CD14-positive monocyte (primary cell): Measurements from ENCODE around the gene HOPX. TPM values are rescaled to one million over a fixed set of nuclear protein-coding genes. Genes with fewer than 3 reads are reported as not detected.

Experiments used
- DNase-seq, 3 donors: peaks; one replicate each; pipeline ENCODE4 v3.0.0-alpha.2; 2011 to 2022
- H2AFZ ChIP-seq: 2 replicates; pipeline ENCODE4 v1.6.0; 2012; ENCODE audit warnings: mild to moderate bottlenecking, low read depth, low read length, inconsistent platforms; ENCODE audit not compliant: insufficient read depth, poor library complexity, severe bottlenecking
- H3K27ac ChIP-seq, 2 donors: 1 replicate in 1 of 2; 2 replicates in 1 of 2; pipeline ENCODE4 v1.5.1; 2012 to 2013; ENCODE audit warnings: low read length in 2 of 2, control low read depth in 1 of 2, inconsistent platforms in 1 of 2, low read depth in 1 of 2, mild to moderate bottlenecking in 1 of 2
- H3K27me3 ChIP-seq, 2 donors: one replicate each; pipeline versions ENCODE4 v1.6.0 to v1.6.1; 2011 to 2013; ENCODE audit warnings: low read length in 2 of 2; ENCODE audit not compliant: control insufficient read depth in 2 of 2, insufficient read depth in 2 of 2
- H3K36me3 ChIP-seq, 2 donors: replicated peaks in 1 of 2; 1 replicate in 1 of 2; 2 replicates in 1 of 2; pipeline versions ENCODE4 v1.5.1 to v1.6.1; 2012 to 2013; ENCODE audit warnings: low read length in 2 of 2, control low read depth in 1 of 2, inconsistent platforms in 1 of 2, mild to moderate bottlenecking in 1 of 2; ENCODE audit not compliant: insufficient read depth in 2 of 2, control insufficient read depth in 1 of 2
- H3K4me1 ChIP-seq, 2 donors: 1 replicate in 1 of 2; 2 replicates in 1 of 2; pipeline versions ENCODE4 v1.5.1 to v1.6.1; 2012 to 2013; ENCODE audit warnings: low read length in 2 of 2, control low read depth in 1 of 2, inconsistent platforms in 1 of 2, mild to moderate bottlenecking in 1 of 2, moderate library complexity in 1 of 2; ENCODE audit not compliant: insufficient read depth in 2 of 2, control insufficient read depth in 1 of 2
- H3K4me2 ChIP-seq: replicated peaks from 2 replicates; pipeline ENCODE3; 2012; ENCODE audit warnings: low read length, moderate library complexity, mild to moderate bottlenecking; ENCODE audit not compliant: poor library complexity, severe bottlenecking; ENCODE audit errors: extremely low read depth
- H3K4me3 ChIP-seq, 3 experiments: fragments of 200-600 bp in 1 of 3; sonication (generic) in 1 of 3; replicated peaks in 1 of 3; 1 replicate in 2 of 3; 2 replicates in 1 of 3; pipeline ENCODE4 v1.5.1; 2011 to 2013; ENCODE audit warnings: low read length in 3 of 3, mild to moderate bottlenecking in 3 of 3, control low read depth in 2 of 3, low read depth in 2 of 3, inconsistent platforms in 1 of 3, moderate library complexity in 1 of 3
- H3K79me2 ChIP-seq: 2 replicates; pipeline ENCODE4 v1.6.0; 2012; ENCODE audit warnings: mild to moderate bottlenecking, control low read depth, inconsistent platforms, low read length, moderate library complexity; ENCODE audit not compliant: insufficient read depth
- H3K9ac ChIP-seq: 2 replicates; pipeline ENCODE4 v1.6.0; 2017; ENCODE audit warnings: low read length, mild to moderate bottlenecking; ENCODE audit not compliant: insufficient read depth, poor library complexity, severe bottlenecking
- H3K9me3 ChIP-seq, 2 donors: replicated peaks in 1 of 2; 1 replicate in 1 of 2; 2 replicates in 1 of 2; pipeline versions ENCODE4 v1.5.1 to v1.6.1; 2012 to 2013; ENCODE audit warnings: low read length in 2 of 2, control low read depth in 1 of 2; ENCODE audit not compliant: control insufficient read depth in 1 of 2, insufficient read depth in 1 of 2
- H4K20me1 ChIP-seq: 2 replicates; pipeline ENCODE4 v1.6.0; 2012; ENCODE audit warnings: mild to moderate bottlenecking, low read length, control low read depth, moderate library complexity; ENCODE audit not compliant: insufficient read depth
- H3K27ac Mint-ChIP-seq, 7 donors: one replicate each; pipeline ENCODE4 v1.8.0; 2020; ENCODE audit warnings: mild to moderate bottlenecking in 7 of 7, mixed read lengths in 7 of 7, moderate library complexity in 6 of 7, inconsistent platforms in 2 of 7
- H3K27me3 Mint-ChIP-seq, 3 donors: one replicate each; pipeline ENCODE4 v1.8.0; 2021 to 2022; ENCODE audit warnings: low read depth in 3 of 3, mild to moderate bottlenecking in 3 of 3, mixed read lengths in 3 of 3, moderate library complexity in 3 of 3, inconsistent platforms in 1 of 3
- H3K36me3 Mint-ChIP-seq, 2 donors: one replicate each; pipeline ENCODE4 v1.8.0; 2020; ENCODE audit warnings: mixed read lengths in 2 of 2, inconsistent platforms in 1 of 2, mild to moderate bottlenecking in 1 of 2
- H3K4me1 Mint-ChIP-seq: one replicate; pipeline ENCODE4 v1.8.0; 2020; ENCODE audit warnings: mild to moderate bottlenecking, mixed read lengths
- H3K4me3 Mint-ChIP-seq, 2 donors: one replicate each; pipeline ENCODE4 v1.8.0; 2020; ENCODE audit warnings: mild to moderate bottlenecking in 2 of 2, mixed read lengths in 2 of 2, moderate library complexity in 1 of 2
- H3K9me3 Mint-ChIP-seq, 7 donors: one replicate each; pipeline ENCODE4 v1.8.0; 2020 to 2022; ENCODE audit warnings: mixed read lengths in 7 of 7, mild to moderate bottlenecking in 6 of 7, moderate library complexity in 6 of 7, inconsistent platforms in 2 of 7
- WGBS: methylation state at CpG from one replicate; pipeline ENCODE4 v1.1.5; 2013; ENCODE audit warnings: missing lambda C conversion rate; ENCODE audit not compliant: insufficient coverage; 5-methylcytosine and 5-hydroxymethylcytosine counted together
- intact Hi-C, 2 donors: fragments of 100-400 bp; cut with micrococcal nuclease; formaldehyde crosslinking; loops; one replicate each; pipeline versions ENCODE4 v1.15.0 to v1.15.1; 2023
- polyA plus RNA-seq, 3 donors: library from polyadenylated mRNA; depleted of rRNA in 1 of 3; unstranded in 2 of 3; stranded (reverse) in 1 of 3; fragments of 300-500 nt in 2 of 3; fragments of >200 nt in 1 of 3; fragmentation: Illumina TruSeq in 2 of 3; gene quantifications; 1 replicate in 2 of 3; 2 replicates in 1 of 3; pipeline ENCODE4 v1.2.3, GENCODE V29; 2012 to 2021
- TF ChIP-seq, protein P1 (sequence below): fragments of 200-600 bp; IDR thresholded peaks from one replicate; pipeline ENCODE4 v1.8.0; 2022; ENCODE audit warnings: antibody characterized with exemption, mild to moderate bottlenecking

HOPX gene
- polyA plus RNA-seq, 3 donors, result 0.39 to 1.3 (median 0.52) TPM

DNA sequence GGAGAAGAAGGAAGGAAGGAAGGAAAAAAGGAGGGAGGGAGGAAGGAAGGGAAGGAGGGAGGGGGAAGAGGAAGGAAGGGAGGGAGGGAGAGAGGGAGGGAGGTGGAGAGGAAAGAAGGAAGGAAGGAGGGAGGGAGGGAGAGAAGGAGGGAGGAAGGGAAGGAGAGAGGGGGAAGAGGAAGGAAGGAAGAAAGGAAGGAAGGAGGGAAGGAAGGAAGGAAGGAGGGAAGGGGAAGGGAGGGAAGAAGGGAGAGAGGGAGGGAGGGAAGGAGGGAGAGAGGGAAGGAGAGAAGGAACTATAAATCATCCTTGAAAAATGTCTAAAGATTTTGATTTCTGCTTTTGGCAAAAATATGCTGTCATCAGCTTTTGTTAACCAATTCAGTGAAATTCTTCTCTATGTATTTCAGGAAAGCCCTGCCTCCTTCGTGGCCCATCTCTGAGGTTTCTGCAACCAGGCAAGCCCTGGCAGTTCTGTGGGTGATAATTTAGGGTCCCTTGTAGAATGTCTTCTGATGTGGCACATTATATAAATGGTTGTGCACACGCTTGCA is 7.1 kb upstream of the HOPX start:
- Histone ChIP-seq H2AFZ (no peak overlapping the region), H3K79me2 (no peaks in the 10 kb centered on the region), H3K4me3 (no peak overlapping the region), H3K36me3 (no peaks in the 10 kb centered on the region), H3K27ac (no peak overlapping the region), H3K4me2 (no peak overlapping the region), H4K20me1 (no peaks in the 10 kb centered on the region), H3K9ac (no peak overlapping the region), H3K4me1 (no peaks in the 10 kb centered on the region), H3K27me3 (no peaks in the 10 kb centered on the region), H3K9me3 (no peaks in the 10 kb centered on the region)
- peaks cover 2% of the 10 kb centered on the region for H3K4me1 Mint-ChIP-seq
- no peak overlapping the region for H3K4me3 Mint-ChIP-seq
- peaks cover 0 to 4% (median 0%) of the 10 kb centered on the region in 7 donors for H3K9me3 Mint-ChIP-seq
- intact Hi-C loops, result no loop called here
- no peaks in the 10 kb centered on the region for H3K36me3 Mint-ChIP-seq
- H3K27ac Mint-ChIP-seq, result peak overlapping the region in 1 of 7 donors; percentile 33
- WGBS, result no CpG with 5 or more reads among the region's 2 CpGs
- no peak for DNase-seq
- H3K27me3 Mint-ChIP-seq, result peaks cover 0 to 2% (median 1%) of the 10 kb centered on the region in 3 donors
- TF ChIP-seq, protein P1, sequence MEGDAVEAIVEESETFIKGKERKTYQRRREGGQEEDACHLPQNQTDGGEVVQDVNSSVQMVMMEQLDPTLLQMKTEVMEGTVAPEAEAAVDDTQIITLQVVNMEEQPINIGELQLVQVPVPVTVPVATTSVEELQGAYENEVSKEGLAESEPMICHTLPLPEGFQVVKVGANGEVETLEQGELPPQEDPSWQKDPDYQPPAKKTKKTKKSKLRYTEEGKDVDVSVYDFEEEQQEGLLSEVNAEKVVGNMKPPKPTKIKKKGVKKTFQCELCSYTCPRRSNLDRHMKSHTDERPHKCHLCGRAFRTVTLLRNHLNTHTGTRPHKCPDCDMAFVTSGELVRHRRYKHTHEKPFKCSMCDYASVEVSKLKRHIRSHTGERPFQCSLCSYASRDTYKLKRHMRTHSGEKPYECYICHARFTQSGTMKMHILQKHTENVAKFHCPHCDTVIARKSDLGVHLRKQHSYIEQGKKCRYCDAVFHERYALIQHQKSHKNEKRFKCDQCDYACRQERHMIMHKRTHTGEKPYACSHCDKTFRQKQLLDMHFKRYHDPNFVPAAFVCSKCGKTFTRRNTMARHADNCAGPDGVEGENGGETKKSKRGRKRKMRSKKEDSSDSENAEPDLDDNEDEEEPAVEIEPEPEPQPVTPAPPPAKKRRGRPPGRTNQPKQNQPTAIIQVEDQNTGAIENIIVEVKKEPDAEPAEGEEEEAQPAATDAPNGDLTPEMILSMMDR, result no peak

- H3K4me3 ChIP-seq, result no peak overlapping the region
- H3K4me1 ChIP-seq, result peaks cover 4% of the 10 kb centered on the region in 2 donors
- no peaks in the 10 kb centered on the region for H4K20me1 ChIP-seq
- Mint-ChIP-seq H3K9me3 (peaks cover 0 to 4% (median 0%) of the 10 kb centered on the region in 7 donors), H3K36me3 (no peaks in the 10 kb centered on the region), H3K4me1 (peaks cover 7% of the 10 kb centered on the region), H3K27me3 (peaks cover 0 to 4% (median 1%) of the 10 kb centered on the region in 3 donors), H3K4me3 (no peak overlapping the region), H3K27ac (peak overlapping the region in 1 of 7 donors; percentile 10)
- no peak overlapping the region for H3K27ac ChIP-seq
- no peaks in the 10 kb centered on the region for H3K36me3 ChIP-seq
- H3K9ac ChIP-seq, result no peak overlapping the region
- WGBS, result no CpG with 5 or more reads among the region's 3 CpGs
- H3K4me2 ChIP-seq, result no peak overlapping the region
- TF ChIP-seq, protein P1, result no peak
- no peak for DNase-seq
- intact Hi-C loops, result no loop called here
- H3K9me3 ChIP-seq, result no peaks in the 10 kb centered on the region
- H3K27me3 ChIP-seq, result no peaks in the 10 kb centered on the region
- no peaks in the 10 kb centered on the region for H3K79me2 ChIP-seq
- H2AFZ ChIP-seq, result no peak overlapping the region
These were observed 5.6 kb upstream of the HOPX start for GRCh38 chr4:56686537-56687231.
